ENCODE results near the gene F12.
"Not testable (repeated sequence)": the region's sequence is repeated elsewhere in the genome, so short reads cannot be mapped to it uniquely, and the experiment has no call there.

The F12 gene

DNA sequence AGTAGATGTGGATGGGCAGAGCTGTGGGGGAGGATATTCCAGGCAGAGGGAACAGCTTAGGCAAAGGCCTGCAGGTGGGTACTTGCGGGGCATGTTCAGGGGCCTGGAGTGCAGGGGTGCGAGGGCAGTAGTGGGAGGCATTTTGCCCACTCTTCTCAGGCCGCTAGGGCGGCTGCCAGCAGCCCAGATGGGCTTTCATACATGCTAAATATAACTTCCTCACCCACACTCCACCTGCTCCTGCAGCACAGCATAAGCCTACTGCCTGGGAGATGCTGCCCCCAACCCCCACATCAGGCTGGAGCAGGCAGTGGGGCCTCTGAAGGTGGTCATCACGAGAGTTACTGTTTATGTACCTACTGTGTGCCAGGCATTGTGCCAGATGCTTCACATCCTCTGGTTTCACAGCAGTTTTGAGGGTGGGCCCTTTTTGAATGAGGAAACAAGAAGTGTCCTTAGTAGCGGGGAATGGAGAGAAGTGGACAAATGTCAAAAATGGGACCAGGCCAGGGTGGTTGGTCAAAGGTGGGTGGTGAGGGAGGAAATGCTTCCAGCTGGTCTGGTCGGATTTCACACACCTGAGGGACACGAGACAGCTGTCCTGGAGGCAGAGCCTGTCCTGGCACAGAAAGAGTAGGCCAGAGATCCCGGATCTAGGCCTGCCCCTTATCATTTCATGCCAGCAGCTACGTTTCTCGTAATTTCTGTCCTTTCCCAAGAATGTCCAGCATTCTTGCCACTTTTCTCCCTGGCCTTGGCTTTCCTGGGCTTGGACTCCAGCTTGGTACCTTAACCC lies 39.5 kb downstream of the F12 start:
- DNase-seq (ENCODE audit: low read depth, low spot score), result no peak

DNA sequence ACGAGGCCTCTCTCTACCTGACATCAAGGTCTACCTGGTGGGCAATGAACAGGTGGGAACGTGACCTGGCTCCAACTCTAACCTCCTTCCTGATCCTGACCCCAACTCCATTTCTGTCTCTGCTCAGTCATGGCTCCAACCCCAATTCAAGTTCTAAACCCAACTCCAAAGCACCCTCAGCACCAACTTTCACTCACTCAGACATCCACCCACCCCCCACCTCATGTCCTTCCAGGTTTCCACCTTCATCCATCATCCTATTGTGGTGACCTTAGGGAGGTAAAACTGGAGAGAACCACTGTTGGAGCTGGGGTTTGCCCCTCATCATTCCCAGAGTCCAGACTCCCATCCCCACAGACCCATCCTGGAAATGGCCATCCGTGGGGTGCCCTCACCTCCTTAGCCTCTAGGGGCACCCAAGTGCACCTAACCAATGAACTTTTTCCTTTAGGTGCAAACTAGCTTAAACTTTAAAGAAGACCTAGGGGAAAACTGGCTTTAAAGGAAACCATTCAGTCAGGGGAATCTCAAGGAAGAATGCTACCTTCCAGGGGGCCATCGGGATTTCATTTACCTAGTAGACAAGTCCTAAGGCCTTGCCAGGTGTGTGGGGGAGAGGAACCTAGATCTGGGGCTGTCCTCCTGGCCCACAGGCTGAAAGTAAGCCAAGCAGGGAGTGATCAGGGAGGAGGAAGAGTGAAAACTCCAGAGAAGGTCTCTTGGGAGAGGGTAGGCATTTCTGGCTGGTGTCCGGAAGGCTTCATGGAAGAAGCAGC lies 40.3 kb downstream of the F12 start:
- no peak for DNase-seq (ENCODE audit: low read depth, low spot score)

DNA sequence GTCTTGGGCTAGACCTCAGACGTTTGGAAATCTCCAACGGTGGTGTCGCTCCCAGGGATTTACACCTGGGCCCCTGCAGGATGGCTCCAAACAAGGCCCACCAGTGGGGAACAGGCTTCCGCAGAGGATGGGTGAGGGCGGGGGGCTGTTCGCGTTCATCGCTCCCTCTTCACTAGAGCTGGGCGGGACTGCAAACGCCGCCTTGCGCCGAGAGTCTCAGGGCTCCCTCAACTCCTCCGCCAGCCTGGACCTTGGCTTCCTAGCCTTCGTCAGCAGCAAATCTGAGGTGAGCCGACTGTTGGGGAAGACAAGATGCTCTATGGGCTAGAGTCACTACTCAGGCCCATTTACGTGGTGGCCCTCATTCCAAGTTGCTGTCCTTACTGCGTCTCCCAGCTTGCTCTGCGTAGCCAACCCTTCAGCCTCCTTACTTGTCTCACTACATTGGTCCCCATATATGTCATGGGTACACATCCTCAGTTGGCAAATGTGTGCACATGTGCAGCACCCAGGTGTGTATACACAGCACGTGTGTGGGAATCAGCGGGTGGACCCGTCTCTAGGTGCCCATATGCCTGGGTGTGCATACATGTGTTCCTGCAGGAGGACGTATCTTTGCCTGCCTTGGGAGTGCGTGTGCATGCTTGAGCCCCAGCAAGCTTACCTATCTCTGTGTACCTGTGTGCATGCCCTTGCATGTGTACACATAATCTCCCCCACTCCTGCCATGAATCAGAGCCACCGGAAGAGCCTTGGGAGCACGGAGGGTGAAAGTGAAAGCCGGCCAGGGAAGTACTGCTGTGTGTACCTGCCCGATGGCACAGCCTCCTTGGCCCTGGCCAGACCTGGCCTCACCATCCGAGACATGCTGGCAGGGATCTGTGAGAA lies 41.1 kb downstream of the F12 start:
- DNase-seq (ENCODE audit: low read depth, low spot score), result no peak

DNA sequence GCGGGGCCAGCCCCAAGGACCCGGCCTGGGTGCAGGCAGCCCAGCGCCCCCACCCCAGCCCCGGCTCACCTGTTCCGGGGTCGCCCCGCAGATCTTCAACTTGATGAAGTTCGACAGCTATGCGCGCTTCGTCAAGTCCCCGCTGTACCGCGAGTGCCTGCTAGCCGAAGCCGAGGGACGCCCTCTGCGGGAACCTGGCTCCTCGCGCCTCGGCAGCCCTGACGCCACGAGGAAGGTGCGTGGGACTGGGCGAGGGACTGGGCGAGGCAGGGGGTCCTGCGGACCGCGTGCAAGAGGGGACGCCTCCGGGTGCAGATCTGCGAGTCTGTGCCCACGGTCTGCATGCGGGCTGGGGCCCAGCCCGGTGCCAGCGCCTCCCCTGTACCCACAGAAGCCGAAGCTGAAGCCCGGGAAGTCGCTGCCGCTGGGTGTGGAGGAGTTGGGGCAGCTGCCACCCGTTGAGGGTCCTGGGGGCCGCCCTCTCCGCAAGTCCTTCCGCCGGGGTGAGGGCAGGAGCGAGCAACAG lies 42.0 kb downstream of the F12 start:
- DNase-seq (ENCODE audit: low read depth, low spot score), result no peak

DNA sequence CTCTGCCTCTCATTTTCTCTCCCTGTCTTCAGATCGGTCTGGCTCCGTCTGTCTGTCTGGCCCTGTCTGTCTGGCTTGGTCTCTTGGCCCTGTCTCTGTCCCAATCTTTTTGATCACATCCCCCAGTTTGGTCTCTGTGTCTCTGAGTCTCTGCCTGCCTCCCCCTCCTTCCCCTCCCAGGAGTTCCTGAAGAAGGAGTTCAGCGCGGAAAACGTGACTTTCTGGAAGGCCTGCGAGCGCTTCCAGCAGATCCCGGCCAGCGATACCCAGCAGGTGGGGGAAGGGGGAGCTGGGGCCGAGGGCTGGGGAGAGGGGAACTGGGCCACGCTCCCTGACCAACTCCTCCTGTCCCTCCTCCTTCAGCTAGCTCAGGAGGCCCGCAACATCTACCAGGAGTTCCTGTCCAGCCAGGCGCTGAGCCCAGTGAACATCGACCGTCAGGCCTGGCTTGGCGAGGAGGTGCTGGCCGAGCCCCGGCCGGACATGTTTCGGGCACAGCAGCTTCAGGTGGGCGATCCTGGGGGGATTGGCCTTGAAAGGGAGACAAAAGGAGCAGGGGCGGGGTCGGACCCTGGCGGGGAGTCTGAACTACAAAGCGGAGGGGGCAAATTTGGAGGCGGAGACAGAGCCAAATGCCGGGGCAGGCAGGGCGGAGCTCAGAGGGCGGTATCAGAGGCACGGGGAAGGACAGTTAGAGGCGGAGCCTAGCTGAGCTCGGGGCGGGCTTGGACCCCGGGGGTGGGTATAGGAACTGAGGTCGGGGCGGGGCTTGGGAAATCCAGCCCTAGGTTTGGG lies 42.6 kb downstream of the F12 start:
- DNase-seq (ENCODE audit: low read depth, low spot score), result no peak

DNA sequence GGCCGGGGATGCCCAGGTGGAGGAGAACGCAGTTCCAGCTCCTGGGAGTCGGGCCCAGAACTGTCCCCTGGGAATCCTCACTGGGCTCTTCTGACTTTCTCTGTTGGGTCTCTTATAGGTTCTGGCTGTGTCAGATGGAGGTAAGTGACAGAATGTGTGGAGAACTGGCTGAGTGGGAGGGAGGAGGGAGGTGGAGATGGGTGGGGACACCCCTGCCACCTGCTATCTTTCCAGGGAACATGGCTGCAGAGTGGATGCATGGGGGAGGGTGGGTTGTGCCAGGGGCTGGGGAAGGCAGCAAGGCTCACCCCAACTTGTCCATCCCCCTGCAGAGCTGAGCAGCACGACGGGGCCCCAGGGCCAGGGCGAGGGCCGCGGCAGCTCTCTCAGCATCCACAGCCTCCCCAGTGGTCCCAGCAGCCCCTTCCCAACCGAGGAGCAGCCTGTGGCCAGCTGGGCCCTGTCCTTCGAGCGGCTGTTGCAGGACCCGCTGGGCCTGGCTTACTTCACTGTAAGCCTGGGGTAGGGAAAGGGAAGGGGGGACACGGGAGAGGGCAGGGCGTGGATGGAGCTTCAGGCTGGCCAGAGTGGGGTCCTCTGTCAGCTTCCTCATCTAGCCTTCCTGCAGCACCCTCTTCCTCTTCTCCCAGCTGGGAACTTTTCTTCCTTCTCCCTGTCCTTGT lies 43.4 kb downstream of the F12 start:
- no peak for DNase-seq (ENCODE audit: low read depth, low spot score)

DNA sequence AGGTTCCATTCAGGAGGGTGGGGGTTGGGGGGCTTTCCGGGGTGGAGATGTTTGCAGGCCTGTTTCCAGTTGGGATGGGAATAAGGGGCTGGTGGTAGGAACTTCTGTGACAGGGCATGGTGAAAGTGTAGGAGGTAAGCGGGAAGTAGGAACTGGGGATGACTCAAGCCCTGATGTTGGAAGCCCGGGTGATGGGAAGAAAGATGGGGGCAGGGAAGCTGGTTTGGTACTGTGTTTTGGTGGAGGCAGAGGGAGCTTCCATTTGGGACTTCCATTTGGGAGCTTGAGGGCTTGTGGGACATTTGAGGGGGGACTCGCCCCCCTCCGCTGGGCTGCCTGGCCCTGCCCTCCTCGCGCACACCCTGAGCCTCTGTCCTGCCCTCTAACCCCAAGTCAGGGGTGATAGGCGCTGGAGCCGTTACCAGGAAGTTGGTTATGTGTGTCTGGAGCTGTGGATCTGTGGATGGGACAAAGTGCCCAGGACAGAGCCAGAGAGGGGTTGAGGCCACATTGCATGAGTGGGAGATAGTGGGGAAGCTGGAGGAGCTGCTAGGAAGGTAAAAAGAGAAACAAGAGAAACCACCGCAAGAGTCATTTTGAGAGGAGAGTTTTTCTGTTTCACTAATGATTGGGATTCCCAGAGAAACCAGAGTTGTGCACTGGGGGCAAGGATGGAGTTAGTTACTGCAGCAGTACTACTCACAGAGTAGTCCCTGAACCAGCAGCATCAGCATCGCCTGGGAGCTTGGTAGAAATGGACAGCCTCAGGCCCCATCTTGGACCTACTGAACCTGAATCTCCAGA lies 45.0 kb downstream of the F12 start:
- no peak for DNase-seq (ENCODE audit: low read depth, low spot score)

DNA sequence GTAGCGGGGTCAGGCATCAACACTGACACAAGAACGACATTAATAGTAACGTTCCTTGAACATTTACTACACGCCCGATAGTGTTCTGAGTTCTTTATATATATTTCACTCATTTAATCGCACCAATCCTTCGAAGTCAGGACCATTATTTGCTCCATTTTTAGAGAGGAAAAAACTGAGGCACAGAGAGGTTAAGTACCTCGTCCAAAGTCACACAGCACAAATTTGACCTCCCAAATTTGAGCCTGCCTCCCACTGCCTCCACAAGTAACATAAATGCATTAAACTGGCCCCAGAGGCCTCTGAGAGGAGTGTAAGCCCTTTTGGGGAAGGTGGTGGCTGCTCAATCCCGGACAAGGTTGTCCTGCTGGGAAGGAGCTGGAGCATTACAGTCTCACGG lies 45.8 kb downstream of the F12 start:
- no peak for DNase-seq (ENCODE audit: low read depth, low spot score)

DNA sequence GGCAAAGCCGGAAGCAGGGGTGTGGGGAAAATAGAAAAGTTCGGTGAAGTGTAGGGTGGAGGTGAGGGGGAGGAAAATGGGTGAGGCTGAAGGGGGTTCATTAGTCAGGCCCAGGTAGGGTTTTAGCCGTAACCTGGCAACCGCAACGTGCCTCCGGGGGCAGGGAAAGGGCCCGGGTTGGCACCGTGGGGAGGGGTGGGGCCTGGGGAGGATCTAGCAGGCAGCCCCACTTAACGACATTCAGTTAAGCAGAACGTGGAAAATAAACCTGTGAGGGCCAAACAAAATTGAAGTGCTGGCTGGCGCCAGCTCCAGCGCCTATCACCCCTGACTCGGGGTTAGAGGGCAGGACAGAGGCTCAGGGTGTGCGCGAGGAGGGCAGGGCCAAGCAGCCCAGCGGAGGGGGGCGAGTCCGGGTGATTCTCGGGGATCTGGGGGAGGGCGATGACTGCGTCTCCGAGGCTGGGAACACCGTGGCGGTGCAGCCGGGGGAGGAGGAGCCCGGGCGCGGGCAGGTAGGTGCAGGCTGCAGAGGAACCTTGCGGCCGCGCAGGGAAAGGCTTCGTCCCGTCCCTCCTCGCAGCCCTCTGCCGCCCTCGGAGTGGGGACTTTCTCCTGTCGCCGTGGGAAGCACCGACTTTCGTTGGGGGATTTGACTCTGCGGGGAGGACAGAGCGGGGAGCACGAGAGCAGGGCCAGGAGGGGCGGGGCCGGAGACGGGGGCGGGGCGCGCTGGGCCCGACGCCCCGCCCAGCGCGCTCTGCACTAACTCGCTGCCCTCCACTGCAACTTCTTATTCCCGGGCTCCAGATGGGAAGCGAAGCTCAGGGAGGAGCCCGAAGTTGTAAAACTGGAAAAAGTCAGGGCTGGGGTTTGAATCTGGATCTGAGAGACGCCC lies 46.5 kb downstream of the F12 start:
- DNase-seq (ENCODE audit: low read depth, low spot score), result no peak

DNA sequence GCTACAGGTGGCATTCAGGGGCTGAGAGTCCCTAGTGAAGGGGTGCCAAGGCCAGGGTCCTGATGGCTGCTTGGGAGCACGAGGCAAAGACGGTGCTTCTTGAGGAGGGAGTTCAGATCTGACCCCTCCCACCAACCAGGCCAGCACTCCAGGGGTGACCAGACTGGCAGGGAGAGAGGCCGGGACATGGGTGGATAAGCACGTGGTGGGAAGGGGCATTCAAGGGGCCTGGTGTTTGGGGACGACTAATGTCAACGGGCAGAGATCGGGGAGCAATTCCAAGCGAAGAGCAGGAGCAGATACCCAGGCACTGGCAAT lies 47.1 kb downstream of the F12 start:
- DNase-seq (ENCODE audit: low read depth, low spot score), result no peak

DNA sequence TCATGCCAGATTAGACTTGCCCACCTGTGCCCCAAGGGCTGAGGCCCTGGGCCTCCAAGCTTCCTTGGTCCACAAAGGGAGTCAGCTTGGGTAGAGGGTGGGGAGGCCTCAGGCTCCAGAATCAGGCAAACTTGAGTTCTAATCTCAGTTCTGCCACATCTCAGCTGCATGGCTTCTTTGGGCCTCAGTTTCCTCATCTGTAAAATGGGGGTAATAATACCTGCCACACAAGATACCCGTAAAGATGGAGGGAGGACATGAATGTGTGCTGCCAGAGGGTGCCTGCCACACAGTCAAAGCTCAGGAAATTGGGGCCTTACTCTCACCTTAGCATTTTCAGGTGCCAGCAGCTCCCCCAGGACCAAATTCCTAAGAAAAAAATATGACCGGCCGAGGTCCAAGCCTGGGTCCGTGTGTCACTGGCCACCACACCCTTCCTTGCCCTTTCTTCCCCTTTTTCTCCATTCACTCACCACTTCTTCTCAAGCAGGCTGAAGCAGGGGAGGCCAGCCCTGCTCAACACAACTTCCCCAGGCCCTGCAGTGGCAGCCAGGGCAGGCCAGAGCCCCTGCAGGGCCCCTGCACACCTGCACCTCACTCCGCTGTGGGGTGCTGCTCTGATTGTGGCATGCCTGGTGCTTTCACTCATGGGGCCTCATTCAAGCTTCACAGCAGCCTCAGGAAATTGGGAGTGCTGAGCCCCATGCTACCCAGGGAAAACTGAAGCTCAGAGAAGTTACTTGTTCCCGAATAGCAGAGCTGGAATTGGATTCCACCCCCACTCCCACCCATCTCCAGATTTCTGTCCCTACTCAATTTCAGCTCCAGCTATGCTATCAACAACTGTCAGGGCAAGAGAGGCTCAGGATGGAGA lies 47.7 kb downstream of the F12 start:
- no peak for DNase-seq (ENCODE audit: low read depth, low spot score)

DNA sequence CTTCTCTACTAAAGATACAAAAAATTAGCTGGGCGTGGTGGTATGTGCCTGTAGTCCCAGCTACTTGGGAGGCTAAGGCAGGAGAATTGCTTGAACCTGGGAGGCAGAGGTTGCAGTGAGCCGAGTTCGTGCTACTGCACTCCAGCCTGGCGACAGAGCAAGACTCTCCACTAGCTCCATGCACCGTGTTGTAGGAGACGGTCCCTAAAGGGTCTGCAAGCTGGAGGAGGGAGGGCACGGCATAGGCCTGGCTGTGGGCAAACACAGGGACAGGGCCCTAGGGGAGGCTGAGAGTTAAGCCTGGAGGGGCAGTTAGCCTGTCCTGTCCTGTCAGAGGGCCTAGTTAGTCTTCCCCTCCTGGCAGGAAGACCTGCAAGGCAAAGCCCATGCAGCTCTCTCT lies 48.6 kb downstream of the F12 start:
- DNase-seq (ENCODE audit: low read depth, low spot score), result not testable (repeated sequence)

DNA sequence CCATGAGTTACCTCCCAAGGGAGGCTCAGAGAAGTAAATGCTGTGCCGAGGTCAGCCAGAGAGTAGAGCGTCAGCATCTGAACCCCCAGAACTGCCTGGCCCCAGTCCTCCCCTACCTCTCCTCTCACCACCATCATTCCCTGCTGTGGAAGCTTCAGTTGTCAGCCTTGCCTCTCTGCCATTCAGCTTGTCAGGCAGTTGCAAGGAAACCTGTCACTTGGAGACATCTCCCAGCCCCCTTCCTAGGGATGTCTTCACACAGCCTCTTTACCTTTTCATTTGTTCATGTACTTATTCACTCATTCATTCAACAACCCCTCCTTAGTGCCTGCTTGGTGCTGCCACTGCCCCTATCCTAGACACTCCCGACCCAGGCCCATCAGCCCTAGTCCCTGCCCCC lies 49.5 kb downstream of the F12 start:
- no peak for DNase-seq (ENCODE audit: low read depth, low spot score)

DNA sequence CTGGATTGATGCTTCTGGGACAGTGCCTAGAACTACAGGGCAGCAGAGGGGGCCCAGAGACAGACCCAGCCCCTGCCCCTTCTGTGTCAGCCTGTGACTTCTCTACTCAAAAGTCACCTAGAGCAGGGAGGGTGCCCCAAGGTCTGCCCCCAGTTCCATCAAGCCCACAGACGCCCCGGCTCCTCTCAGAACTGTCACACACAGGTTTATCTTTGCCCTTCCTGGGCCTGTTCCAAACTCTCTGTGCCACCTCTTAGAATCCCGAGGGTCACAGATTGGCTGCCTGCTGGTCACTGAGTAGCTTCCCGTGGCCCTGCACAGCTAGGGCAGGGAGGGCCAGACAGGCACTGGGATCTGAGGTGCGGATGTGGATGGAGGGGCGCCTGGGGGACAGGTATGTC lies 49.9 kb downstream of the F12 start:
- DNase-seq (ENCODE audit: low read depth, low spot score), result no peak

DNA sequence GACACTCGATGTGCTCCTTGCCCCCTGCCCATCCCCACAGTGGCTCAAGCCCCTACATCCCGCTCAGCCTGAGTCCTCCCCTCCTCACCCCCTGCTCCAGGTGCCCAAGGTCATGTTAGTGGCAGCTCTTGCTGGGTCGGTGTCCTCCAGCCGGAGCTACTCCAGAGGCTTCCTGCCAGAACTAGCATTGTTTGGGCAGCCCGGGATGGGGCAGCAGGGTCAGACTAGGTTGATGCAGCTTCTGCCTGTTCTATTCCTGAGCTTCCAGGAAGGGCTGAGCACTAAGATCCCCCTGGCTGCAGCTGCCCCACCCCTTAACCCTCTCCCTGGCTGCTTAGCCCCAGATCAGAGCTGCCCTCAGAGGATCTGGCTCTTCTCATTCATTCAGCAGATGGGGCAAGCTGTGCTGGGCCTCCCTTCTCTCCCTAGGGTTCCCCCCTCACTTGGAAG lies 51.0 kb downstream of the F12 start:
- DNase-seq (ENCODE audit: low read depth, low spot score), result no peak

DNA sequence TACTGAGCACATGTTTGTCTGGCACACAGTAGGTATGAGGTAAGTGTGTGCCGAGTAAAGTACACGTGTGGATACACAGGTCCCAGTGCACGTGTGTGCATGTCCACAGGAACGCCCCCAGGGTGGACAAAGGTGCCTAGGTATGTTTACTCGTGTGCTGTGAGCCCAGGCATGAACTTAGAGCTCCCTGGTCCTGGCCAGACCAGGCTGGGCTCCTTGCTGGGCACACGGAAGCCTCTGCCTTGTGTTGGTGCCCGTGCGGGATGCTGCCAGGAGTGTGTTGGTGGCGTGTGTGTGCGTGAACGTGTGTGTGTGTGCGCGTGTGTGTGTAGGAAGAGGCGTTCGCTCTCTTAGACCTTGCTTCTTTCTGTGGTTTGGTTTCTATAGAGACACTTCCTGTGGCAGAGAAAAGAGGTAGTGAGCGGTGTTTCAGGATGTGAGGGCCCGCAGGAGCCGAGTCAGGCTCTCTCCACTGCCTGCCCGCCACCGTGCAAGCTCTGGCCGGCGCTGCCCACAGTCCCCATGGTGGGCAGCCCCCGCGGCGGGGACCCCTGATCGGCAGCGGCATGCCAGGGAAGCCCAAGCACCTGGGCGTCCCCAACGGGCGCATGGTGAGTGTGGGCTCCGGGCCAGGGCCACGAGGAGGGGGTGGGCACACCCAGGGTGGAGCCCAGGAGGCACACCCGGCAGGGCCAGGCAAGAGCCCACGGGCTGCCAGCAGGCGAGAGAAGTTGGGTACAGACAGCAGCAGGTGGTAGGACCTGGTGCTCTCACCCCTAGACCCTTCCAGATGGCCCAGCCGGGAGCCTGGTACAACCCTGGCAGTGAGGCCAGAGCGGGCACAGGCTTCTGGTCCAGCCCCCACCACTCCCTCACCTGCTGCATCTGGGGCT lies 51.7 kb downstream of the F12 start, which contains the start of gene RGS14:
TSS of gene RGS14 (plus strand) at position 466 of the 893 bp plus-strand sequence. CDS start at position 567, 101 bp downstream.
- DNase-seq (ENCODE audit: low read depth, low spot score), result peak; percentile 27

DNA sequence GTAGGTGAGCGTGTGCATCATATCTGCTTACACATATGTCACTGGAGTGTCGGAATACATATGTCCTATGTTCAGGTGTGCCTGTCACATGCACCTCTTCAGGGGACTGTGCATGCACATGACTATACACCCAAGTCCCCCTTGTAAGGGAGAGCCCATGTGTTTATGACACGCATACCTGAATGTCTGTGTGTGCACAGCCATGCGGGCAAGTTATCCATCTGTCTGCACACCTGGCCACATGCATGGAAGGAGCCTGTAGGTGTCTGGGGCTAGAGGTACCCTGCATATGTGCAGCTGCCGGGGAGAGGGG lies 52.3 kb downstream of the F12 start:
- DNase-seq (ENCODE audit: low read depth, low spot score), result no peak

Data from activated naive CD8-positive, alpha-beta T cell treated with anti-CD3 and anti-CD28 coated beads, Interleukin-2, amount 50 U/mL, for 16 hours (primary cell).